Suprapubic skin (tissue), 4 donors: ENCODE data around the gene PIAS4.

Experiments used
- EP300 ChIP-seq: sonication (generic); formaldehyde crosslinking; IDR thresholded peaks from one replicate; pipeline ENCODE4 v1.6.1; 2017; ENCODE audit warnings: antibody characterized with exemption
- POLR2A ChIP-seq, 2 donors: fragments of 450-650 bp; IDR thresholded peaks; one replicate each; pipeline ENCODE4 v1.6.1; 2017; ENCODE audit warnings: antibody characterized with exemption in 2 of 2, mild to moderate bottlenecking in 2 of 2, moderate library complexity in 2 of 2
- POLR2AphosphoS5 ChIP-seq, 3 donors: sonication (generic); formaldehyde crosslinking; IDR thresholded peaks; one replicate each; pipeline ENCODE4 v1.6.1; 2017; ENCODE audit warnings: antibody characterized with exemption in 3 of 3
- TF ChIP-seq, protein P1 (sequence below), 2 donors: fragments of 200-600 bp in 1 of 2; fragments of 450-650 bp in 1 of 2; sonication (generic) in 1 of 2; IDR thresholded peaks; one replicate each; pipeline ENCODE4 v1.5.1; 2016 to 2019; ENCODE audit warnings: antibody characterized with exemption in 2 of 2, mild to moderate bottlenecking in 1 of 2, moderate library complexity in 1 of 2

DNA sequence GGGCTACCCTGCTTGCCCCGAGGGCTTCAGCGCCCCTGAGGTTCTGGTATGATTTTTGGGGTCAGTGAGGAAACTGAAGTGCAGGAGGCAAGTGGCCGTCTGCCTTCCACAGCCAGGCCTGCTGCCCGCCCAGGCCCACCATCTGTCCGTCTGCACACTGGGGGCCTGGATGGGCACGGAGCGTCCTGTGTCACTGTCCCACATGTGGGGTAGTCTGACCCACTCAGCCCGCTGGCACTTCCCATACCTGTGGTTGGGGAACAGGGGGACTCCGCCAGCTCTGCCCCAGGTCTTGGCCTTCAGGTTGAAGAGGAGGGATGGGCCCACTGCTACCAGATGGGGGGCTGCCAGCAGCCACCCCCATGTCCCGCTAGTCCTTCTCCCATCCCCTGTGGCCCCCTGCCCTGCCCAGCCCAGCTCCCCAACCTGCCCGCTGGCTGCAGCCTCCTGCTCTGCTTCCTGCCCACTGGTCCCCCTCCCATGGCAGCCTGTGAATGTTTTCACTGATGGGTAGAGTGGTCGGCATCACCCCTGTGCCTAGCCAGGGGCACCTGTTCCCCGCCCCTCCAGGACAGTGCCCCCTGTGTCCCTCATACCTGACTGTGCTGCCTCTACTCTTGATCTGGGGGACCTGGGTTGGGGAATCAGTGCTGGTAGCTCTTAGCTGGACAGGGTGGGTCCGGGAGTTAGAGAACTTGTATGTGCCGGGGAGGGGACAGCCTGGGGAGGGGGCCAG is 9.5 kb downstream of the PIAS4 start:
- TF ChIP-seq, protein P1, sequence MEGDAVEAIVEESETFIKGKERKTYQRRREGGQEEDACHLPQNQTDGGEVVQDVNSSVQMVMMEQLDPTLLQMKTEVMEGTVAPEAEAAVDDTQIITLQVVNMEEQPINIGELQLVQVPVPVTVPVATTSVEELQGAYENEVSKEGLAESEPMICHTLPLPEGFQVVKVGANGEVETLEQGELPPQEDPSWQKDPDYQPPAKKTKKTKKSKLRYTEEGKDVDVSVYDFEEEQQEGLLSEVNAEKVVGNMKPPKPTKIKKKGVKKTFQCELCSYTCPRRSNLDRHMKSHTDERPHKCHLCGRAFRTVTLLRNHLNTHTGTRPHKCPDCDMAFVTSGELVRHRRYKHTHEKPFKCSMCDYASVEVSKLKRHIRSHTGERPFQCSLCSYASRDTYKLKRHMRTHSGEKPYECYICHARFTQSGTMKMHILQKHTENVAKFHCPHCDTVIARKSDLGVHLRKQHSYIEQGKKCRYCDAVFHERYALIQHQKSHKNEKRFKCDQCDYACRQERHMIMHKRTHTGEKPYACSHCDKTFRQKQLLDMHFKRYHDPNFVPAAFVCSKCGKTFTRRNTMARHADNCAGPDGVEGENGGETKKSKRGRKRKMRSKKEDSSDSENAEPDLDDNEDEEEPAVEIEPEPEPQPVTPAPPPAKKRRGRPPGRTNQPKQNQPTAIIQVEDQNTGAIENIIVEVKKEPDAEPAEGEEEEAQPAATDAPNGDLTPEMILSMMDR (IDR thresholded peaks at IDR 0.05), result no peak
- TF ChIP-seq EP300, result no peak
- no peak for TF ChIP-seq POLR2A (IDR thresholded peaks at IDR 0.05)
- no peak for TF ChIP-seq POLR2AphosphoS5 (IDR thresholded peaks at IDR 0.05)
